Thyroid gland (tissue), 4 donors: ENCODE data around the gene NACAD. TPM values are rescaled to one million over a fixed set of nuclear protein-coding genes. Genes with fewer than 3 reads are reported as not detected.

Experiments used
- DNase-seq, 2 donors: peaks; one replicate each; pipeline ENCODE4 v3.0.0-alpha.2; 2019
- H3K27ac ChIP-seq, 3 donors: fragments of 200-600 bp; sonication (generic); 1 replicate in 2 of 3; 2 replicates in 1 of 3; pipeline ENCODE4 v1.5.1; 2016 to 2019; ENCODE audit warnings: mild to moderate bottlenecking in 1 of 3, moderate library complexity in 1 of 3
- H3K27me3 ChIP-seq: fragments of 200-600 bp; sonication (generic); one replicate; pipeline ENCODE4 v1.5.1; 2019
- H3K36me3 ChIP-seq, 2 donors: fragments of 200-600 bp; sonication (generic); one replicate each; pipeline ENCODE4 v1.5.1; 2016 to 2019
- H3K4me1 ChIP-seq, 2 donors: fragments of 200-600 bp; sonication (generic); one replicate each; pipeline ENCODE4 v1.5.1; 2017 to 2019
- H3K4me3 ChIP-seq, 3 donors: fragments of 200-600 bp; sonication (generic); replicated peaks in 1 of 3; 1 replicate in 2 of 3; 2 replicates in 1 of 3; pipeline ENCODE4 v1.5.1; 2016; ENCODE audit warnings: mild to moderate bottlenecking in 1 of 3
- H3K9me3 ChIP-seq: fragments of 200-600 bp; sonication (generic); one replicate; pipeline ENCODE4 v1.5.1; 2017
- POLR2A ChIP-seq, 2 donors: fragments of 450-650 bp; IDR thresholded peaks; one replicate each; pipeline ENCODE4 v1.6.1; 2017; ENCODE audit warnings: antibody characterized with exemption in 2 of 2, mild to moderate bottlenecking in 2 of 2, moderate library complexity in 1 of 2
- WGBS, 2 donors: methylation state at CpG; one replicate each; pipeline ENCODE4 v1.1.5; 2017; 5-methylcytosine and 5-hydroxymethylcytosine counted together
- intact Hi-C: fragments of 100-400 bp; cut with DNase I; formaldehyde crosslinking; loops from one replicate; pipeline ENCODE4 v1.15.1; 2023
- total RNA-seq, 4 donors: library from RNA; depleted of rRNA; stranded (reverse); fragments of >200 nt; gene quantifications; one replicate each; pipeline ENCODE4 v1.2.3, GENCODE V29; 2016
- TF ChIP-seq, protein P1 (sequence below), 6 experiments: fragments of 200-600 bp in 3 of 6; fragments of 450-650 bp in 3 of 6; sonication (generic) in 3 of 6; IDR thresholded peaks; one replicate each; pipeline ENCODE4 v1.5.1; 2016 to 2019; ENCODE audit warnings: antibody characterized with exemption in 6 of 6, mild to moderate bottlenecking in 2 of 6, inconsistent platforms in 1 of 6, moderate library complexity in 1 of 6

The NACAD gene, protein sequence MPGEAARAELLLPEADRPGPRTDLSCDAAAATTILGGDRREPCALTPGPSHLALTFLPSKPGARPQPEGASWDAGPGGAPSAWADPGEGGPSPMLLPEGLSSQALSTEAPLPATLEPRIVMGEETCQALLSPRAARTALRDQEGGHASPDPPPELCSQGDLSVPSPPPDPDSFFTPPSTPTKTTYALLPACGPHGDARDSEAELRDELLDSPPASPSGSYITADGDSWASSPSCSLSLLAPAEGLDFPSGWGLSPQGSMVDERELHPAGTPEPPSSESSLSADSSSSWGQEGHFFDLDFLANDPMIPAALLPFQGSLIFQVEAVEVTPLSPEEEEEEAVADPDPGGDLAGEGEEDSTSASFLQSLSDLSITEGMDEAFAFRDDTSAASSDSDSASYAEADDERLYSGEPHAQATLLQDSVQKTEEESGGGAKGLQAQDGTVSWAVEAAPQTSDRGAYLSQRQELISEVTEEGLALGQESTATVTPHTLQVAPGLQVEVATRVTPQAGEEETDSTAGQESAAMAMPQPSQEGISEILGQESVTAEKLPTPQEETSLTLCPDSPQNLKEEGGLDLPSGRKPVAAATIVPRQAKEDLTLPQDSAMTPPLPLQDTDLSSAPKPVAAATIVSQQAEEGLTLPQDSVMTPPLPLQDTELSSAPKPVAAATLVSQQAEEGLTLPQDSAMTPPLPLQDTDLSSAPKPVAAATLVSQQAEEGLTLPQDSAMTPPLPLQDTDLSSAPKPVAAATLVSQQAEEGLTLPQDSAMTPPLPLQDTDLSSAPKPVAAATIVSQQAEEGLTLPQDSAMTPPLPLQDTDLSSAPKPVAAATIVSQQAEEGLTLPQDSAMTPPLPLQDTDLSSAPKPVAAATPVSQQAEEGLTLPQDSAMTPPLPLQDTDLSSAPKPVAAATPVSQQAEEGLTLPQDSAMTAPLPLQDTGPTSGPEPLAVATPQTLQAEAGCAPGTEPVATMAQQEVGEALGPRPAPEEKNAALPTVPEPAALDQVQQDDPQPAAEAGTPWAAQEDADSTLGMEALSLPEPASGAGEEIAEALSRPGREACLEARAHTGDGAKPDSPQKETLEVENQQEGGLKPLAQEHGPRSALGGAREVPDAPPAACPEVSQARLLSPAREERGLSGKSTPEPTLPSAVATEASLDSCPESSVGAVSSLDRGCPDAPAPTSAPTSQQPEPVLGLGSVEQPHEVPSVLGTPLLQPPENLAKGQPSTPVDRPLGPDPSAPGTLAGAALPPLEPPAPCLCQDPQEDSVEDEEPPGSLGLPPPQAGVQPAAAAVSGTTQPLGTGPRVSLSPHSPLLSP (N-terminal part only)
- 1 to 10 TPM in 2 of 4 donors, under 1 TPM in 2; 0.54 to 2.3 (median 0.88) TPM for total RNA-seq

DNA sequence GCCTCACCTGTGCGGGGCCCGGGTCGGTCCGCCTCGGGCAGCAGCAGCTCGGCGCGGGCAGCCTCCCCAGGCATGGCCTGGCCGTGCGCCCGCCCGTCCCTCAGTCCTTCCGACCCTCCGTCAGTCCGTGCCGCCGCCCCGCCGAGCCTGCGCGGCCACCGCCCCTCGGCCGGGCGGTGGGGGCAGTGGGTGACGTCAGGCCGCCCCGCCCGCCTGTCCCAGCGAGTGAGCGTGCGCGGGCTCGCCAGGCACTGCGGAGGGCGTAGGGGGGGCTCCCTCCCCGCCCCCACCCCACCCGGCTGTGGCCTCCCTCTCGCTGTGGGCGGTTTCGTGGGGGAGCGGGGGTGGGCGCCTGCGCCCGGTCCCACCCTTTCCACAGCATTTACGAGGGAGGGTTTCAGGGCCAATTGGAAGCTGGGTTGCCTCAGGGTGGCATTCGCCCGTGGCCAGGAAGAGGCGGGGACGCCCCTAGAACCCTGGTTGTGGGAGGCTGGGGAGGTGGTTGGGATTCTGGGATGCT, at the start of gene NACAD:
TSS of gene NACAD (minus strand) at position 149 of the 520 bp plus-strand sequence. CDS start at position 74, 75 bp downstream.
- DNase-seq, result peak; percentile 13 to 22
- Histone ChIP-seq H3K36me3 (no peaks in the 10 kb centered on the region), H3K4me3 (peak within 1 kb of the TSS in 1 of 3 donors; percentile 43), H3K9me3 (no peaks in the 10 kb centered on the region), H3K27me3 (no peaks in the 10 kb centered on the region), H3K27ac (no peak within 1 kb of the TSS), H3K4me1 (peaks cover 0 to 7% of the 10 kb centered on the region in 2 donors)
- WGBS, 2 donors, result 1 to 2% methylated on average over 11 to 16 of the region's 50 CpGs
- intact Hi-C loops, result no loop called here
- TF ChIP-seq, protein P1, sequence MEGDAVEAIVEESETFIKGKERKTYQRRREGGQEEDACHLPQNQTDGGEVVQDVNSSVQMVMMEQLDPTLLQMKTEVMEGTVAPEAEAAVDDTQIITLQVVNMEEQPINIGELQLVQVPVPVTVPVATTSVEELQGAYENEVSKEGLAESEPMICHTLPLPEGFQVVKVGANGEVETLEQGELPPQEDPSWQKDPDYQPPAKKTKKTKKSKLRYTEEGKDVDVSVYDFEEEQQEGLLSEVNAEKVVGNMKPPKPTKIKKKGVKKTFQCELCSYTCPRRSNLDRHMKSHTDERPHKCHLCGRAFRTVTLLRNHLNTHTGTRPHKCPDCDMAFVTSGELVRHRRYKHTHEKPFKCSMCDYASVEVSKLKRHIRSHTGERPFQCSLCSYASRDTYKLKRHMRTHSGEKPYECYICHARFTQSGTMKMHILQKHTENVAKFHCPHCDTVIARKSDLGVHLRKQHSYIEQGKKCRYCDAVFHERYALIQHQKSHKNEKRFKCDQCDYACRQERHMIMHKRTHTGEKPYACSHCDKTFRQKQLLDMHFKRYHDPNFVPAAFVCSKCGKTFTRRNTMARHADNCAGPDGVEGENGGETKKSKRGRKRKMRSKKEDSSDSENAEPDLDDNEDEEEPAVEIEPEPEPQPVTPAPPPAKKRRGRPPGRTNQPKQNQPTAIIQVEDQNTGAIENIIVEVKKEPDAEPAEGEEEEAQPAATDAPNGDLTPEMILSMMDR (IDR thresholded peaks at IDR 0.05), result no peak
- no peak for TF ChIP-seq POLR2A (IDR thresholded peaks at IDR 0.05)

DNA sequence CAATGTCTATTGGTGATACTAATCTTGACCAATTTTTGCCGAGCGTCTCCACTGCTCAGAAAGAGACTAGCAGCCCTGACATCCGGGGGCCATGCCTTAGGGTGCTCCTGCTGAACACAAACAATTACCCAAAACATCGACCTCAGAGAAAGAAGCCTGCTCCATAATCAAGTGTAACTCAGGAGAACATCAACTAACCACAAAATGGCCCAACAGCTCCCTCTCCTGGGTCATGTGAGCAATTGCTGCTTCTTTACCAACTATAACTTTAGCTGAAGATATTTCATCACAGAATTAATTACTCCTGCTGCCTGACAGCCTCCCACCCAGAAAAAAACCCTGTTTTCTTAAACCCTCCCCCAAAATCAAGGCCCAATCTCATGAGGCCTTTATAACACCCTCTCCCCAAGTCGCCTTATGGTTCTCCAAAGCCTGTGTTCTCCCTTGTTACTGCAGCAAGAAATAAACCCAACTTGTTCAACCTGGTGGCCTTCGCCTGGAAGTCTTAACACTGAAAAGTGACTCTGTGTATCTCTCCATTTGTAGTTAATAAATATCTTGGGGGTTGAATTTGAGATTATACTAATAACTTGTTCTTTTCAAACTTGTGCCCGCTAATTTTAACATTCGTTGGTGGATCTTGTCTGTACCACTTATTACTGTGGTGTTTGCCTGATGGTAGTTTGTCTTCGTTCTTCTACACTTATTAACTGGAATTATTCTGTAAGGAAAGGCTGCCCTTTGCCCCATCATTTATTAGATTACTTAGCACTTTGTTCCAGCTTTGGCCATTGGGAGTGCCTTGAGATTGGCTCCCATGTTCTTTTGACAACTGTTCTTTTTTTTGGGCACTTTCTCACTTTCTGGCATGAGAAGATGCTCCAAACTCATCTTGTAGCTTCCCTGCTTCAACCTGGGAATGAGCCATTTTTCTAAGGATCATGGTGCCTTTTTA, 47.6 kb upstream of the NACAD start:
- intact Hi-C loops, result loop anchor here (5.0 to 10.0 kb wide), 3 partner anchors 169 to 572 kb away; no protein-coding TSS in a partner anchor
- 44 to 47% methylated on average over 9 of the region's 9 CpGs for WGBS, 2 donors
- Histone ChIP-seq H3K27ac (no peak overlapping the region), H3K9me3 (no peaks in the 10 kb centered on the region), H3K27me3 (no peaks in the 10 kb centered on the region), H3K36me3 (no peaks in the 10 kb centered on the region), H3K4me1 (no peaks in the 10 kb centered on the region), H3K4me3 (no peak overlapping the region)
- TF ChIP-seq, protein P1 (IDR thresholded peaks at IDR 0.05), result peak; percentile 61 to 94 (median 84)
- no peak for TF ChIP-seq POLR2A (IDR thresholded peaks at IDR 0.05)
- DNase-seq, result peak; percentile 41 to 69

DNA sequence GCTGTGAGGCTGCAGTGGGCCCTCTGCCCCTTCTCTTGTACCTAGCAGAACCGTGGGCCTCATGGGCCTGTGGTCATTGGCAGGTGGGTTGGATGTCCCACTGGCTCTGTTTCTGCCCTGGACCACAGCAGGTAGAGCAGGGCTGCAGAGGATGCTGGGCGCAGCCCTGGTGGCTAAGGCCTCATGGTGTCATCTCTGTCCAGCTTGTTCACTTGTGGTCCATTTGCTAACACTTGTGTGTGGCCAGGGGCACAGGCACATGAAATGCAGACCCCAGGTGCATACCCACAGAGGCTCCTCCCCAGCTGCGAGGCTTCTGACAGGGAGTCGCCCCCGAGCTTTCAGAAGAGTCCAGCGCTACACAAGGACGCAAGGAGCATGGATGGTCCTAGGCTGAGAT, 45.1 kb upstream of the NACAD start:
- H3K4me3 ChIP-seq, result no peak overlapping the region
- H3K9me3 ChIP-seq, result no peaks in the 10 kb centered on the region
- H3K27me3 ChIP-seq, result no peaks in the 10 kb centered on the region
- no peaks in the 10 kb centered on the region for H3K4me1 ChIP-seq
- TF ChIP-seq, protein P1 (IDR thresholded peaks at IDR 0.05), result no peak
- no peak for TF ChIP-seq POLR2A (IDR thresholded peaks at IDR 0.05)
- WGBS, 2 donors, result 83 to 98% methylated on average over 5 to 6 of the region's 7 CpGs
- no peaks in the 10 kb centered on the region for H3K36me3 ChIP-seq
- H3K27ac ChIP-seq, result no peak overlapping the region
- intact Hi-C loops, result loop anchor here (2.0 to 10.0 kb wide), 3 partner anchors 209 to 569 kb away; no protein-coding TSS in a partner anchor
- DNase-seq, result no peak

DNA sequence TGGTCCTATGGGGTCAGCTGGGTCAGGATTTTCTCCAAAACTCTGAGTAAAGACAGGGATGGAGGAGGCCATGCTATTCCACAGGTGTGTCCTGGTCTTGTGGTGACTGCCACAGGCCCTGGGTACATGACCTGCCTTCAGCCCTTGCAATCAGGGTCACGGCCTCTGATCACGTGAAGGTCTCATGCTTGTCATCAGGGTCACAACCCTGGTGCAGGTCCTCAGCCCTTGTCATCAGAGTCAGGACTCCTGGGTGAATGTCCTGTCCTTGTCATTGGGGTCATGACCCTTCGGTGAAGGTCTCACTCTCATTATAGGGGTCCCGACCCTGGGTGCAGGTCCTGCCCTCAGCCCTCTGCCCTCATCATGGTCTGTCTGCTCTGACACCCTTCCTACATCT, 44.6 kb upstream of the NACAD start:
- no peaks in the 10 kb centered on the region for H3K27me3 ChIP-seq
- DNase-seq, result no peak
- no peak overlapping the region for H3K4me3 ChIP-seq
- intact Hi-C loops, result loop anchor here (2.0 to 10.0 kb wide), 3 partner anchors 209 to 569 kb away; no protein-coding TSS in a partner anchor
- H3K4me1 ChIP-seq, result no peaks in the 10 kb centered on the region
- TF ChIP-seq, protein P1 (IDR thresholded peaks at IDR 0.05), result no peak
- no peak for TF ChIP-seq POLR2A (IDR thresholded peaks at IDR 0.05)
- WGBS, 2 donors, result 93 to 96% methylated on average over 4 of the region's 4 CpGs
- no peaks in the 10 kb centered on the region for H3K36me3 ChIP-seq
- no peak overlapping the region for H3K27ac ChIP-seq
- no peaks in the 10 kb centered on the region for H3K9me3 ChIP-seq
